ENCODE measurements around the gene DAB1.

- no peak for TF ChIP-seq POLR2A (IDR thresholded peaks at IDR 0.05)
- no peak for TF ChIP-seq CTCF (IDR thresholded peaks at IDR 0.05)
These were observed 462.4 kb downstream of the DAB1 start for GRCh38 chr1:56961426-56961825.
